Neutrophil (primary cell): ENCODE results near the gene PRKCE.

ENCODE experiments used
- H3K27ac ChIP-seq: fragments of 200-600 bp; sonication (generic); 2 replicates; pipeline ENCODE4 v1.5.1; 2016; ENCODE audit warnings: mild to moderate bottlenecking, moderate library complexity
- H3K27me3 ChIP-seq: fragments of 200-600 bp; sonication (generic); 2 replicates; pipeline ENCODE4 v1.6.0; 2016; ENCODE audit warnings: mild to moderate bottlenecking
- H3K36me3 ChIP-seq: fragments of 200-600 bp; sonication (generic); 2 replicates; pipeline ENCODE4 v1.5.1; 2017
- H3K4me1 ChIP-seq, 2 experiments: fragments of 200-600 bp in 1 of 2; sonication (generic) in 1 of 2; 1 replicate in 1 of 2; 2 replicates in 1 of 2; pipeline versions ENCODE4 v1.5.1 to v1.6.1; 2013 to 2016; ENCODE audit warnings: low read depth in 1 of 2, low read length in 1 of 2, mild to moderate bottlenecking in 1 of 2, moderate library complexity in 1 of 2; ENCODE audit not compliant: control insufficient read depth in 1 of 2, insufficient read depth in 1 of 2
- H3K4me3 ChIP-seq, 2 experiments: fragments of 200-600 bp in 1 of 2; sonication (generic) in 1 of 2; 1 replicate in 1 of 2; 2 replicates in 1 of 2; pipeline ENCODE4 v1.5.1; 2013 to 2016; ENCODE audit warnings: low read depth in 1 of 2, low read length in 1 of 2, mild to moderate bottlenecking in 1 of 2, moderate library complexity in 1 of 2
- H3K9me3 ChIP-seq: fragments of 200-600 bp; sonication (generic); 2 replicates; pipeline ENCODE4 v1.5.1; 2016
- TF ChIP-seq, protein P1 (sequence below): fragments of 200-600 bp; sonication (generic); IDR thresholded peaks from 2 replicates; pipeline ENCODE4 v1.5.1; 2016; ENCODE audit warnings: antibody characterized with exemption

PRKCE gene

DNA sequence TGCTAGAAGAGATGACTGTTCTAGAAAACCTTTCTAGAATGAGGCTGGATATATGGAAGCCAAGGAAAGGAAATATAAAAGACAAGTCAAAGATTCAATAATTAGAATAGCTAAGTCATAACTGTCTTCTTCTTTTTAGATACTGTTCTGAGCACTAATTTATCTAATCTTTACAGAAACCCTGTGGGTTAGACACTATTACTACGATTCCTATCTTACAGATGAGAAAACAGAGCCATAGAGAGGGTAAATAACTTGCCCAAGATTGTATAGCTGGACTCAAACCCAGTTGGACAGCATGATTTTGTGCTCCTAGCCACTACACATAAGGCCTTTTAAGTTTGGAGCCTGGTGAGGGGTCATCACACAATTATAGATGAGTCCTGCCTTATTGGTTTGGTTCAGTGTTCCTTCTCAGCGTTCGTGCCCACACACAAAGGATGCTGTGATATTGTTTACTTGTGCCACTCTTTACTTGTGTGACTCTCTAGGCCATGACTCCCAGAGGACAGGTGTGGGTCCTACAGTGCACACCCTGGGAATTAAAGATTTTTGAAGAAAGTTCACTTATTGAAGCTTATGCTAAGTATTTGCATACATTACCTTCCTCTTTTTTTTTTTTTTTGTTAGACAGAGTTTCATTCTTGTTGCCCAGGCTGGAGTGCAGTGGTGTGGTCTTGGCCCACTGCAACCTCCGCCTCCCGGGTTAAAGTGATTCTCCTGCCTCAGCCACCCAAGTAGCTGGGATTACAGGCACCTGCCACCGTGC is 153.7 kb downstream of the PRKCE start:
- Histone ChIP-seq H3K4me3 (no peak overlapping the region), H3K36me3 (no peaks in the 10 kb centered on the region), H3K27ac (no peak overlapping the region), H3K9me3 (no peaks in the 10 kb centered on the region), H3K27me3 (no peaks in the 10 kb centered on the region), H3K4me1 (no peaks in the 10 kb centered on the region)
- TF ChIP-seq, protein P1, sequence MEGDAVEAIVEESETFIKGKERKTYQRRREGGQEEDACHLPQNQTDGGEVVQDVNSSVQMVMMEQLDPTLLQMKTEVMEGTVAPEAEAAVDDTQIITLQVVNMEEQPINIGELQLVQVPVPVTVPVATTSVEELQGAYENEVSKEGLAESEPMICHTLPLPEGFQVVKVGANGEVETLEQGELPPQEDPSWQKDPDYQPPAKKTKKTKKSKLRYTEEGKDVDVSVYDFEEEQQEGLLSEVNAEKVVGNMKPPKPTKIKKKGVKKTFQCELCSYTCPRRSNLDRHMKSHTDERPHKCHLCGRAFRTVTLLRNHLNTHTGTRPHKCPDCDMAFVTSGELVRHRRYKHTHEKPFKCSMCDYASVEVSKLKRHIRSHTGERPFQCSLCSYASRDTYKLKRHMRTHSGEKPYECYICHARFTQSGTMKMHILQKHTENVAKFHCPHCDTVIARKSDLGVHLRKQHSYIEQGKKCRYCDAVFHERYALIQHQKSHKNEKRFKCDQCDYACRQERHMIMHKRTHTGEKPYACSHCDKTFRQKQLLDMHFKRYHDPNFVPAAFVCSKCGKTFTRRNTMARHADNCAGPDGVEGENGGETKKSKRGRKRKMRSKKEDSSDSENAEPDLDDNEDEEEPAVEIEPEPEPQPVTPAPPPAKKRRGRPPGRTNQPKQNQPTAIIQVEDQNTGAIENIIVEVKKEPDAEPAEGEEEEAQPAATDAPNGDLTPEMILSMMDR: no peak

GRCh38 chr2:45806563-45807358 is 155.3 kb downstream of the PRKCE start:
- no peak overlapping the region for H3K4me3 ChIP-seq
- TF ChIP-seq, protein P1: no peak
- no peaks in the 10 kb centered on the region for H3K27me3 ChIP-seq
- H3K4me1 ChIP-seq: no peaks in the 10 kb centered on the region
- H3K9me3 ChIP-seq: no peaks in the 10 kb centered on the region
- H3K36me3 ChIP-seq: no peaks in the 10 kb centered on the region
- H3K27ac ChIP-seq: no peak overlapping the region

GRCh38 chr2:45808294-45808800 is 156.9 kb downstream of the PRKCE start:
- TF ChIP-seq, protein P1: no peak
- H3K27ac ChIP-seq: no peak overlapping the region
- no peak overlapping the region for H3K4me3 ChIP-seq

GRCh38 chr2:45809205-45809604 is 157.7 kb downstream of the PRKCE start:
- Histone ChIP-seq H3K4me3 (no peak overlapping the region), H3K9me3 (no peaks in the 10 kb centered on the region), H3K27me3 (no peaks in the 10 kb centered on the region), H3K27ac (no peak overlapping the region), H3K36me3 (no peaks in the 10 kb centered on the region), H3K4me1 (no peaks in the 10 kb centered on the region)
- TF ChIP-seq, protein P1: no peak

More at GRCh38 chr2:45808294-45808800, 156.9 kb downstream of the PRKCE start:
- Histone ChIP-seq H3K36me3 (no peaks in the 10 kb centered on the region), H3K9me3 (no peaks in the 10 kb centered on the region), H3K4me1 (no peaks in the 10 kb centered on the region), H3K27me3 (no peaks in the 10 kb centered on the region)

GRCh38 chr2:45812011-45812500 is 160.6 kb downstream of the PRKCE start:
- Histone ChIP-seq H3K4me1 (no peaks in the 10 kb centered on the region), H3K27me3 (no peaks in the 10 kb centered on the region), H3K9me3 (no peaks in the 10 kb centered on the region), H3K36me3 (no peaks in the 10 kb centered on the region), H3K4me3 (no peak overlapping the region), H3K27ac (no peak overlapping the region)
- TF ChIP-seq, protein P1: no peak
